HFFc6 (cell line): Measurements from ENCODE around the gene TAAR9. TPM values are rescaled to one million over a fixed set of nuclear protein-coding genes. Genes with fewer than 3 reads are reported as not detected.

Experiments
- DNase-seq: peaks from one replicate; pipeline ENCODE4 v3.0.0-alpha.2; 2018
- H3K27ac Mint-ChIP-seq: 2 replicates; pipeline ENCODE4 v1.8.0; 2020; ENCODE audit warnings: mild to moderate bottlenecking, mixed read lengths
- H3K27me3 Mint-ChIP-seq: 2 replicates; pipeline ENCODE4 v1.8.0; 2021; ENCODE audit warnings: mild to moderate bottlenecking, moderate library complexity, mixed read lengths; ENCODE audit not compliant: insufficient read depth
- H3K36me3 Mint-ChIP-seq: 2 replicates; pipeline ENCODE4 v1.8.0; 2021; ENCODE audit warnings: low read depth, mixed read lengths
- H3K4me1 Mint-ChIP-seq: 2 replicates; pipeline ENCODE4 v1.8.0; 2020; ENCODE audit warnings: low read depth, mixed read lengths
- H3K4me3 Mint-ChIP-seq: 2 replicates; pipeline ENCODE4 v1.8.0; 2020; ENCODE audit warnings: mild to moderate bottlenecking, moderate library complexity, mixed read lengths
- H3K9me3 Mint-ChIP-seq: 2 replicates; pipeline ENCODE4 v1.8.0; 2020; ENCODE audit warnings: mild to moderate bottlenecking, mixed read lengths
- CTCF ChIP-seq: fragments of 200-600 bp; sonication (generic); IDR thresholded peaks from 2 replicates; pipeline ENCODE4 v1.5.0; 2021; ENCODE audit warnings: antibody characterized with exemption, mild to moderate bottlenecking
- total RNA-seq, 6 experiments: library from RNA; stranded (reverse); fragmentation: NEBNext Ultra II Directional; extraction: Animal tissue kit (Norgen Biotek cat#: 25700); gene quantifications; 2 replicates in 1 of 6; 3 replicates in 5 of 6; pipeline ENCODE4 v1.2.3, GENCODE V29; 2021

The TAAR9 gene
- total RNA-seq, 6 experiments from 2014 or later = not detected

GRCh38 chr6:132499757-132500156 lies 38.3 kb upstream of the TAAR9 start:
- no peak overlapping the region for H3K27ac Mint-ChIP-seq
- H3K9me3 Mint-ChIP-seq = no peaks in the 10 kb centered on the region
- DNase-seq = no peak

GRCh38 chr6:132504757-132505156 lies 33.3 kb upstream of the TAAR9 start:
- TF ChIP-seq CTCF = no peak
- Mint-ChIP-seq H3K36me3 (peaks cover 31% of the 10 kb centered on the region), H3K4me1 (peaks cover 55% of the 10 kb centered on the region), H3K9me3 (no peaks in the 10 kb centered on the region), H3K27me3 (peaks cover 2% of the 10 kb centered on the region; the same call in 1 of the 2 replicates), H3K27ac (no peak overlapping the region), H3K4me3 (no peak overlapping the region)
- DNase-seq = no peak

More at GRCh38 chr6:132499757-132500156, 38.3 kb upstream of the TAAR9 start:
- H3K36me3 Mint-ChIP-seq = peaks cover 31% of the 10 kb centered on the region
- H3K4me1 Mint-ChIP-seq = peaks cover 40% of the 10 kb centered on the region
- no peak overlapping the region for H3K4me3 Mint-ChIP-seq
- peaks cover under 1% of the 10 kb centered on the region; the same call in 1 of the 2 replicates for H3K27me3 Mint-ChIP-seq
- TF ChIP-seq CTCF = no peak

- H3K4me3 Mint-ChIP-seq = no peak overlapping the region
- no peak for TF ChIP-seq CTCF
- no peak for DNase-seq
- H3K27me3 Mint-ChIP-seq = peaks cover 2% of the 10 kb centered on the region; the same call in 1 of the 2 replicates
- H3K36me3 Mint-ChIP-seq = peaks cover 27% of the 10 kb centered on the region
- H3K27ac Mint-ChIP-seq = no peak overlapping the region
- H3K4me1 Mint-ChIP-seq = peaks cover 51% of the 10 kb centered on the region
- H3K9me3 Mint-ChIP-seq = no peaks in the 10 kb centered on the region
Observed at GRCh38 chr6:132505158-132505557, 32.9 kb upstream of the TAAR9 start.

GRCh38 chr6:132506461-132506860 lies 31.6 kb upstream of the TAAR9 start:
- no peak overlapping the region for H3K4me3 Mint-ChIP-seq
- peaks cover 2% of the 10 kb centered on the region; the same call in 1 of the 2 replicates for H3K27me3 Mint-ChIP-seq
- peaks cover 59% of the 10 kb centered on the region for H3K4me1 Mint-ChIP-seq
- DNase-seq = no peak
- no peak for TF ChIP-seq CTCF
- H3K36me3 Mint-ChIP-seq = peaks cover 20% of the 10 kb centered on the region
- no peak overlapping the region for H3K27ac Mint-ChIP-seq
- H3K9me3 Mint-ChIP-seq = no peaks in the 10 kb centered on the region

- peaks cover 63% of the 10 kb centered on the region for H3K4me1 Mint-ChIP-seq
- no peak for TF ChIP-seq CTCF
- no peak overlapping the region for H3K4me3 Mint-ChIP-seq
Observed at GRCh38 chr6:132506869-132507808, 30.9 kb upstream of the TAAR9 start.

More at GRCh38 chr6:132506869-132507808, 30.9 kb upstream of the TAAR9 start:
- Mint-ChIP-seq H3K9me3 (no peaks in the 10 kb centered on the region), H3K27me3 (peaks cover 2% of the 10 kb centered on the region; the same call in 1 of the 2 replicates), H3K36me3 (peaks cover 18% of the 10 kb centered on the region), H3K27ac (no peak overlapping the region)
- no peak for DNase-seq
